SJCRH30 (cell line): ENCODE results near the gene ABCB8. TPM values are rescaled to one million over a fixed set of nuclear protein-coding genes. Genes with fewer than 3 reads are reported as not detected.
A peak's percentile ranks its signal among the peaks of the same experiment; 100 is the strongest.
"Not testable (repeated sequence)": the region's sequence is repeated elsewhere in the genome, so short reads cannot be mapped to it uniquely, and the experiment has no call there.

Experiments
- DNase-seq, 2 experiments: peaks; one replicate each; pipeline ENCODE4 v3.0.0-alpha.2; 2015 to 2020
- H3K27ac ChIP-seq: fragments of 250-450 bp; sonication (Bioruptor Pico); 2 replicates; pipeline ENCODE4 v1.5.1; 2020; ENCODE audit warnings: mild to moderate bottlenecking, moderate library complexity
- H3K27me3 ChIP-seq: fragments of 250-450 bp; sonication (Bioruptor Pico); 2 replicates; pipeline ENCODE4 v1.5.1; 2020; ENCODE audit warnings: mild to moderate bottlenecking, moderate library complexity
- H3K36me3 ChIP-seq: fragments of 250-450 bp; sonication (Bioruptor Pico); 2 replicates; pipeline ENCODE4 v1.5.1; 2020; ENCODE audit warnings: mild to moderate bottlenecking, moderate library complexity
- H3K4me1 ChIP-seq: fragments of 250-450 bp; sonication (Bioruptor Pico); 2 replicates; pipeline ENCODE4 v1.5.1; 2020; ENCODE audit warnings: mild to moderate bottlenecking, moderate library complexity
- H3K4me3 ChIP-seq: fragments of 250-450 bp; sonication (Bioruptor Pico); 2 replicates; pipeline ENCODE4 v1.5.1; 2020; ENCODE audit warnings: mild to moderate bottlenecking, moderate library complexity
- H3K9me3 ChIP-seq: fragments of 250-450 bp; sonication (Bioruptor Pico); replicated peaks from 2 replicates; pipeline ENCODE4 v1.5.1; 2020; ENCODE audit warnings: mild to moderate bottlenecking, moderate library complexity
- total RNA-seq: library from RNA; depleted of rRNA; stranded (reverse); fragments of >200 nt; shearing (Covaris generic); gene quantifications from 2 replicates; pipeline ENCODE4 v1.2.3, GENCODE V29; 2014

Gene ABCB8
- total RNA-seq, 1 experiment from 2014 or later, result 20.8 TPM

- Histone ChIP-seq H3K36me3 (no peaks in the 10 kb centered on the region), H3K4me3 (no peak overlapping the region), H3K4me1 (no peaks in the 10 kb centered on the region), H3K27ac (no peak overlapping the region), H3K9me3 (no peaks in the 10 kb centered on the region), H3K27me3 (peaks cover 38% of the 10 kb centered on the region)
- no peak for DNase-seq
These were observed 20.8 kb upstream of the ABCB8 start for GRCh38 chr7:151007469-151007898.

DNA sequence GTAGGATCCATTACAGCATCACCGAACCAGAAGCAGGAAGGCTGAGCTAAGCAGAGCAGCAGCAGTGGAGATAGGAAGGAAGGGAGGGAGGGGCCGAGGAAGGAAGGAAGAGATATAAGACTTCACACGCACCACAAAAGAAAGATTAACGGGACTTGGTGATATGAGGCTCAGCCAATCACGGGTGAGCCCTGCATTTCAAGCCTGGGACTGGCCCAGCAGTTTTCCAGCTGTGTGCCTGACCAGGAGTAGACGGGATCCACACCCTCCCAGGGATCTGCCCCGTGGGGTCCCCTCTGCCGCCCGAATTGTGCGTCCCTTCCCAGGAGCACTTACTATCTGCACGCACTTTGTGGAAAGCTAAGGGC, 20.1 kb upstream of the ABCB8 start:
- no peaks in the 10 kb centered on the region for H3K4me1 ChIP-seq
- no peak overlapping the region for H3K4me3 ChIP-seq
- no peak for DNase-seq
- H3K9me3 ChIP-seq, result no peaks in the 10 kb centered on the region
- H3K36me3 ChIP-seq, result no peaks in the 10 kb centered on the region
- no peak overlapping the region for H3K27ac ChIP-seq
- peaks cover 38% of the 10 kb centered on the region for H3K27me3 ChIP-seq

- H3K27ac ChIP-seq, result no peak overlapping the region
- no peaks in the 10 kb centered on the region for H3K36me3 ChIP-seq
- no peaks in the 10 kb centered on the region for H3K4me1 ChIP-seq
- no peak overlapping the region for H3K4me3 ChIP-seq
- H3K9me3 ChIP-seq, result no peaks in the 10 kb centered on the region
- DNase-seq, result no peak
- peaks cover 38% of the 10 kb centered on the region for H3K27me3 ChIP-seq
These were observed 19.5 kb upstream of the ABCB8 start for GRCh38 chr7:151008511-151009323.

DNA sequence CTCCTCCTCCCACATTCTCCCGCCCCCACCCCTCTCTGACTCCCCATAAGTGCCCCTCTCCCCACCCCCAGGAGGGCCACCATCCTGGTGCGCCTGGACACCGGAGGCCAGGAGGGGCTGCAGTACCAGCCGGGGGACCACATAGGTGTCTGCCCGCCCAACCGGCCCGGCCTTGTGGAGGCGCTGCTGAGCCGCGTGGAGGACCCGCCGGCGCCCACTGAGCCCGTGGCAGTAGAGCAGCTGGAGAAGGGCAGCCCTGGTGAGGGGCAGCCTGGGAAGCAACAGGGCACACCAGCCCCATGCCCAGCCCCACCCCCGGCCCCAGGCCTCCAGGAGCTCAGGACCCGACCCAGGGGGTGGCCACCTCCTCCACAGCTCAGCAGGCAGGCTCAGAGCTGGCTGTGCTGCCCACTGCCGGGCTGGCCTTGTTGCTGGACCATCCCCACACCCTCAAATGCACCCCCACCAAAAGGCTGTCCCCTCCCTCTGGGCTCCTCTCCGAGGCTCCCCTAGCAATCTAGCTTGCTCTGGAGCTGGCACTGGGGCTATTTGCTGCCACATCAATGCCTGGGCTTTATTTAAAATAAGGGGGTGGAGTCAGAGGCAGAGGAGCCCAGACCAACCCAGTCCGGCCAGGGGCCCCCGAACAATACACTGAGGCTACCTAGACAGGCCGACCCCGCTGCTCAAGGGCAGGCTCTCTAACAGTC, 18.8 kb upstream of the ABCB8 start:
- Histone ChIP-seq H3K4me3 (no peak overlapping the region), H3K36me3 (no peaks in the 10 kb centered on the region), H3K9me3 (no peaks in the 10 kb centered on the region), H3K27ac (no peak overlapping the region), H3K4me1 (no peaks in the 10 kb centered on the region), H3K27me3 (peaks cover 38% of the 10 kb centered on the region)
- DNase-seq, result no peak

DNA sequence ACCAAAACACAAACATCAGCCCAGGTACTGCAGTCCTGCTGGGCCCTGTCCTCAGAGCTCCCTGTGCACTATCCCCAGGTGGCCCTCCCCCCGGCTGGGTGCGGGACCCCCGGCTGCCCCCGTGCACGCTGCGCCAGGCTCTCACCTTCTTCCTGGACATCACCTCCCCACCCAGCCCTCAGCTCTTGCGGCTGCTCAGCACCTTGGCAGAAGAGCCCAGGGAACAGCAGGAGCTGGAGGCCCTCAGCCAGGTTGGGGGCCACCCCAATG, 18.3 kb upstream of the ABCB8 start:
- no peak overlapping the region for H3K4me3 ChIP-seq
- no peak for DNase-seq
- no peaks in the 10 kb centered on the region for H3K4me1 ChIP-seq
- peaks cover 38% of the 10 kb centered on the region for H3K27me3 ChIP-seq
- H3K36me3 ChIP-seq, result no peaks in the 10 kb centered on the region
- H3K9me3 ChIP-seq, result no peaks in the 10 kb centered on the region
- H3K27ac ChIP-seq, result no peak overlapping the region

- Histone ChIP-seq H3K27ac (no peak overlapping the region), H3K9me3 (no peaks in the 10 kb centered on the region), H3K27me3 (peaks cover 41% of the 10 kb centered on the region), H3K4me3 (no peak overlapping the region), H3K4me1 (no peaks in the 10 kb centered on the region), H3K36me3 (no peaks in the 10 kb centered on the region)
- no peak for DNase-seq
These were observed 17.7 kb upstream of the ABCB8 start for GRCh38 chr7:151010307-151011096.

DNA sequence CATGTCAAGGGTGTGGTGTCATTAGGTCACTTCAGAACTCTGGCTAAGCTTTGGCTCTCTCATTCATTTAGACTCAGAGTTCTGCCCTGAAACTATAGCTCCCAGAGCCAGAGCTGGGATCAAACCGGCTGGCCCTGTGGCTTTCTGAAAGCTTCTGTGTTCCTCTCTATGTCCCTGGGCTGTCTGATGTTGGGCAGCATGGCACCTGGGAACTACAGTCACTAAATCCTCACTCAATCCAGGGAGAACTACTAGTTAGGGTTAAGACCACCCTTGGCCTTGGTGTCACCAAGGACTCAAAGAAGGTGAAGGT, 17.2 kb upstream of the ABCB8 start:
- Histone ChIP-seq H3K27me3 (peaks cover 46% of the 10 kb centered on the region), H3K27ac (no peak overlapping the region), H3K4me1 (no peaks in the 10 kb centered on the region), H3K9me3 (no peaks in the 10 kb centered on the region), H3K36me3 (no peaks in the 10 kb centered on the region), H3K4me3 (no peak overlapping the region)
- DNase-seq, result no peak

DNA sequence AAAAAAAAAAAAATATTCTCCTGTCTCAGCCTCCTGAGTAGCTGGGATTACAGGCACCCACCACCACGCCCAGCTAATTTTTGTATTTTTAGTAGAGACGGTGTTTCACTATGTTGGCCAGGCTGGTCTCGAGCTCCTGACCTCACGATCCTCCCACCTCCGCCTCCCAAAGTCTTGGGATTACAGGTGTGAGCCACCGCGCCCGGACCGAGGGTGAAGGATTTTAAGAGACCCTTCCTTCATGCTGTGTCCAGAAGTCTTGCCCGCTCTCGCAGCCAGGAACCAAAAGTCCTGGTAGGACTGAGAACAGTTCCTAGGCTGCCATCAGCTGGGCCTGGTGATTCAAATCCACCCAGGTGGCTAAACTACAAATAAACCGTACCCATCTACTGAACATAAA, 16.6 kb upstream of the ABCB8 start:
- DNase-seq, H3K27ac ChIP-seq, H3K36me3 ChIP-seq, H3K4me3 ChIP-seq, H3K9me3 ChIP-seq, H3K4me1 ChIP-seq: not testable (repeated sequence)
- peaks cover 47% of the 10 kb centered on the region for H3K27me3 ChIP-seq

GRCh38 chr7:151012031-151012692, 16.1 kb upstream of the ABCB8 start:
- DNase-seq, result no peak
- Histone ChIP-seq H3K4me3 (no peak overlapping the region), H3K36me3 (no peaks in the 10 kb centered on the region), H3K9me3 (no peaks in the 10 kb centered on the region), H3K4me1 (no peaks in the 10 kb centered on the region), H3K27me3 (peaks cover 48% of the 10 kb centered on the region), H3K27ac (no peak overlapping the region)

DNA sequence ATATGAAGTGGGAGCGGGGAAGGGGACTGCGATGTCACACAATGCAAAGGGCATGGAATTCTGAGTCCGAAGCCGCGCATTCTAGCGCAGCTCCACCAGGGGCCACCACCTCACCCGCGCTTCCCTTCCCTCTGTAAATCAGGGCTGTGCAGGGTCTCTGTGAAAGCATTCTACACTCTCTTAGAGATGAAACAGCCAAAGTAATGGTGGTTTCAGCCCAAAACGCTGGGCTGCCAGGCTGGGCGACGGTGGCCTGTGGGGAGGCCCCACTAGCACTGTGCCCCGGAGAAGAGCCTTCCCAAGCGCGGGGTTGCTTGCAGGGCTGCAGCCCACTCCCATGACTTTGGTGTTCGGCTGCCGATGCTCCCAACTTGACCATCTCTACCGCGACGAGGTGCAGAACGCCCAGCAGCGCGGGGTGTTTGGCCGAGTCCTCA, 15.3 kb upstream of the ABCB8 start:
- no peaks in the 10 kb centered on the region for H3K9me3 ChIP-seq
- no peaks in the 10 kb centered on the region for H3K36me3 ChIP-seq
- H3K4me3 ChIP-seq, result no peak overlapping the region
- peak in 1 of 2 experiments; percentile 49 for DNase-seq
- no peak overlapping the region for H3K27ac ChIP-seq
- H3K4me1 ChIP-seq, result no peaks in the 10 kb centered on the region; the same call in 1 of the 2 replicates
- H3K27me3 ChIP-seq, result peaks cover 50% of the 10 kb centered on the region

DNA sequence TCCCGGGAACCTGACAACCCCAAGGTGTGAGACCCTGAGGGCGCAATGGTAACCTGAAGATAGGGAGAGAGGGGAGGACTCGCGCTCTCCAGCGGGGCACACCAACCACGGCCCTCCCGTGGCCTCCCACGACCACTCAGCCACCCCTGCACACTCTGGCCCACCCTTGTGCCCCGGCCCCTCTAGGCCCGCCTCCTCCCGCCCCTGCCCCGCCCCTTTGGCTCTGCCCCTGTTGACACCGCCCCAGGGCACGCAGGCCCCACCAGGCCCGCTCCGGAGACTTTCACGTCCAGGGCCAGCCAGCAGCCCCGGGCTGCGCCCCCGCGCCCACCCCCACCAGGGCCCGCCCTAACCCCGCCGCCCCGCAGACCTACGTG, 14.9 kb upstream of the ABCB8 start:
- Histone ChIP-seq H3K27me3 (peaks cover 50% of the 10 kb centered on the region), H3K36me3 (no peaks in the 10 kb centered on the region), H3K9me3 (no peaks in the 10 kb centered on the region), H3K27ac (no peak overlapping the region), H3K4me1 (no peaks in the 10 kb centered on the region; the same call in 1 of the 2 replicates), H3K4me3 (no peak overlapping the region)
- no peak for DNase-seq

DNA sequence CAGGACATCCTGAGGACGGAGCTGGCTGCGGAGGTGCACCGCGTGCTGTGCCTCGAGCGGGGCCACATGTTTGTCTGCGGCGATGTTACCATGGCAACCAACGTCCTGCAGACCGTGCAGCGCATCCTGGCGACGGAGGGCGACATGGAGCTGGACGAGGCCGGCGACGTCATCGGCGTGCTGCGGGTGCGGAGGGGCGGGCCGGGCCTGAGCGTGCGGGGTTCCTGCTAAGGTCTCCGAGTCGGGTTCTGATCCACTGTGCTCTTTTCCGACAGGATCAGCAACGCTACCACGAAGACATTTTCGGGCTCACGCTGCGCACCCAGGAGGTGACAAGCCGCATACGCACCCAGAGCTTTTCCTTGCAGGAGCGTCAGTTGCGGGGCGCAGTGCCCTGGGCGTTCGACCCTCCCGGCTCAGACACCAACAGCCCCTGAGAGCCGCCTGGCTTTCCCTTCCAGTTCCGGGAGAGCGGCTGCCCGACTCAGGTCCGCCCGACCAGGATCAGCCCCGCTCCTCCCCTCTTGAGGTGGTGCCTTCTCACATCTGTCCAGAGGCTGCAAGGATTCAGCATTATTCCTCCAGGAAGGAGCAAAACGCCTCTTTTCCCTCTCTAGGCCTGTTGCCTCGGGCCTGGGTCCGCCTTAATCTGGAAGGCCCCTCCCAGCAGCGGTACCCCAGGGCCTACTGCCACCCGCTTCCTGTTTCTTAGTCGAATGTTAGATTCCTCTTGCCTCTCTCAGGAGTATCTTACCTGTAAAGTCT, 14.3 kb upstream of the ABCB8 start:
- no peak overlapping the region for H3K27ac ChIP-seq
- no peaks in the 10 kb centered on the region for H3K9me3 ChIP-seq
- no peaks in the 10 kb centered on the region; the same call in 1 of the 2 replicates for H3K4me1 ChIP-seq
- H3K4me3 ChIP-seq, result no peak overlapping the region
- no peaks in the 10 kb centered on the region for H3K36me3 ChIP-seq
- H3K27me3 ChIP-seq, result peaks cover 47% of the 10 kb centered on the region
- DNase-seq, result no peak

GRCh38 chr7:151014950-151015349, 13.3 kb upstream of the ABCB8 start:
- H3K36me3 ChIP-seq, result no peaks in the 10 kb centered on the region
- peaks cover 50% of the 10 kb centered on the region for H3K27me3 ChIP-seq
- no peaks in the 10 kb centered on the region for H3K9me3 ChIP-seq
- no peak overlapping the region for H3K27ac ChIP-seq
- no peak overlapping the region for H3K4me3 ChIP-seq
- DNase-seq, result no peak
- no peaks in the 10 kb centered on the region; the same call in 1 of the 2 replicates for H3K4me1 ChIP-seq

DNA sequence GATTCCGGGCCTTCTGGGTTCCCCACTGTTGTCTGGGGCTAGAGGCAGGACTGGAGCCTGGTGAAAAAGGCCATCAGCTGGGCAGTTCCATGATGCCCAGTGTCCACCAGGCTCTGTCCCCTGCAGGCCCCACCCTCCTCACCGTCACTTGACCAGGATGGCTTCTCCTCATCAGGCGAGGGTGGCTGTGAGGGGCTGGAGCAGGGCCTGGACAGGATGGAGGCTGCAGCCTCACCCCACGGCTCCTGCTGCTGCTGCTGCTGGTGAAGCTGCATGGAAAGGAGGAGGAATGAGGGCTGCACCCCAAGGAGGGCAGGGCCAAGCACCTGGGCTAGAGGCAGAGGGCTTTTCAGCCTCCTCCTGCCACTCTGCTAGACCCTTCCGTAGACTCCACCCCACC, 12.3 kb upstream of the ABCB8 start:
- Histone ChIP-seq H3K4me1 (no peaks in the 10 kb centered on the region; the same call in 1 of the 2 replicates), H3K27me3 (peaks cover 47% of the 10 kb centered on the region), H3K4me3 (no peak overlapping the region), H3K36me3 (no peaks in the 10 kb centered on the region), H3K9me3 (no peaks in the 10 kb centered on the region), H3K27ac (no peak overlapping the region)
- no peak for DNase-seq
